Hepatocyte (in vitro differentiated cells): ENCODE data around the gene LMF1. TPM values are rescaled to one million over a fixed set of nuclear protein-coding genes. Genes with fewer than 3 reads are reported as not detected.

Source experiments
- DNase-seq: peaks from one replicate; pipeline ENCODE4 v3.0.0-alpha.2; 2016; ENCODE audit warnings: low spot score
- H2AFZ ChIP-seq: fragments of 200-600 bp; sonication (generic); 2 replicates; pipeline ENCODE4 v1.6.0; 2016; ENCODE audit warnings: antibody characterized with exemption, mild to moderate bottlenecking
- H3K27ac ChIP-seq: fragments of 200-600 bp; sonication (generic); 2 replicates; pipeline ENCODE4 v1.5.1; 2016; ENCODE audit warnings: mild to moderate bottlenecking
- H3K27me3 ChIP-seq: fragments of 200-600 bp; sonication (generic); 2 replicates; pipeline ENCODE4 v1.6.1; 2016
- H3K36me3 ChIP-seq: fragments of 200-600 bp; sonication (generic); replicated peaks from 2 replicates; pipeline ENCODE4 v1.5.1; 2016; ENCODE audit warnings: low read depth; ENCODE audit not compliant: insufficient read depth
- H3K4me1 ChIP-seq: fragments of 200-600 bp; sonication (generic); 2 replicates; pipeline ENCODE4 v1.5.1; 2016; ENCODE audit warnings: mild to moderate bottlenecking, moderate library complexity; ENCODE audit not compliant: insufficient read depth
- H3K4me2 ChIP-seq: fragments of 200-600 bp; sonication (generic); 2 replicates; pipeline ENCODE4 v1.6.0; 2016
- H3K4me3 ChIP-seq: fragments of 200-600 bp; sonication (generic); 2 replicates; pipeline ENCODE4 v1.5.1; 2016; ENCODE audit warnings: mild to moderate bottlenecking
- H3K79me2 ChIP-seq: fragments of 200-600 bp; sonication (generic); 2 replicates; pipeline ENCODE4 v1.6.0; 2017; ENCODE audit warnings: mild to moderate bottlenecking
- H3K9me2 ChIP-seq: fragments of 200-600 bp; sonication (generic); replicated peaks from 2 replicates; pipeline ENCODE4 v1.6.0; 2017; ENCODE audit warnings: mild to moderate bottlenecking; ENCODE audit not compliant: insufficient read depth
- H3K9me3 ChIP-seq: fragments of 200-600 bp; sonication (generic); 2 replicates; pipeline ENCODE4 v1.5.1; 2016; ENCODE audit warnings: low read depth, mild to moderate bottlenecking
- H4K20me1 ChIP-seq: fragments of 200-600 bp; sonication (generic); 2 replicates; pipeline ENCODE4 v1.6.0; 2016; ENCODE audit warnings: mild to moderate bottlenecking; ENCODE audit not compliant: insufficient read depth, poor library complexity, severe bottlenecking
- EZH2 ChIP-seq: fragments of 200-600 bp; sonication (generic); IDR thresholded peaks from 2 replicates; pipeline ENCODE4 v1.6.1; 2016; ENCODE audit warnings: antibody characterized with exemption, mild to moderate bottlenecking, borderline replicate concordance
- EZH2phosphoT487 ChIP-seq: fragments of 200-600 bp; sonication (generic); IDR thresholded peaks from one replicate; pipeline ENCODE4 v1.6.1; 2018; ENCODE audit warnings: antibody characterized with exemption, mild to moderate bottlenecking, low read depth, moderate library complexity; ENCODE audit not compliant: unreplicated experiment, severe bottlenecking
- WGBS: methylation state at CpG from one replicate; pipeline ENCODE4 v1.1.6; 2016; ENCODE audit warnings: low lambda C conversion rate; ENCODE audit errors: missing lambda C conversion rate; 5-methylcytosine and 5-hydroxymethylcytosine counted together
- polyA plus RNA-seq: library from polyadenylated mRNA; unstranded; fragments of >200 nt; fragmentation: Nextera tagmentation; extraction: Ambion mirVana; gene quantifications from 2 replicates; pipeline ENCODE4 v1.2.1, GENCODE V29; 2016
- total RNA-seq: library from RNA; depleted of rRNA; stranded (reverse); fragments of >200 nt; gene quantifications from 2 replicates; pipeline ENCODE4 v1.2.3, GENCODE V29; 2014
- TF ChIP-seq, protein P1 (sequence below): fragments of 200-600 bp; sonication (generic); IDR thresholded peaks from 2 replicates; pipeline ENCODE4 v1.5.1; 2016; ENCODE audit warnings: antibody characterized with exemption, mild to moderate bottlenecking; ENCODE audit not compliant: poor library complexity

Gene LMF1
- total and polyA plus RNA-seq, 2 experiments from 2014 or later = 27.2 to 34.3 TPM

DNA sequence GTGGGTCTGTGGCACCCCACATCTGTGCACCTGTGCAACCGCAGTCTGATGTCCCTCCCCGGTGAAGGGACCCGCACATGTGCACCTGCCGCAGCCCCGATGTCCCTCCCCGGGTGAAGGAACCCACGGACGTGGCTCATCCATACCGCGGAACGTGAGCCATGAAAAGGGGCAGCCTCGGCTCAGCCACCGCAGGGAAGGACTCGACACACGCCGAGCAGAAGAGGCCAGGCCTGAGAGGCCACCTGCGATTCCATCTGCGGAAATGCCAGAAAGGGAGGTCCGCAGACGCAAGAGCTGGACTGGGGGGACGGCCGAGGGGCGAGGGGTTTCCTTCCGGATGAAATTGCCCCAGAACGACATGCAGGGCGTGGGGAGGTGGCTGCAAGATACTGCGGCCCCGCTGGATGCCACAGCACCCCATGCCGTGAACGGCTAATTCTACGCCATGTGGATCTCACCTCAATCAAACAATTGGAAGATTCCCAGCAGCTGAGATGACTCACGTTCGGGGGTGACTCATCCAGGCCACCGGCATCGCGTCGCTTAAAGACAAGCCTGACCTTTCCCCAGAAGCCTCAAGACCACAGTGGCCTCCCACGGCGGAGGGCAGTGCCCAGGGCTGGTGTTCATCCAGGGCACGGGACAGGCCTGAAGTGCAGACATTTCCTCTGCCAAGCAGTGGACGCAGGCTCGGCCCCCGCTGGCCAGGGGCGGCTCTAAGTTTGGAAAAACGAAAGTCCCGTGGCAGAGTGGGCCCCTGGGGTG is 31.8 kb upstream of the LMF1 start:
- Histone ChIP-seq H3K9me3 (no peaks in the 10 kb centered on the region), H2AFZ (no peak overlapping the region), H3K4me2 (no peak overlapping the region), H3K27ac (no peak overlapping the region), H3K4me1 (peaks cover 3% of the 10 kb centered on the region), H3K79me2 (no peaks in the 10 kb centered on the region), H4K20me1 (no peaks in the 10 kb centered on the region), H3K9me2 (no peaks in the 10 kb centered on the region), H3K36me3 (no peaks in the 10 kb centered on the region), H3K27me3 (no peaks in the 10 kb centered on the region), H3K4me3 (no peak overlapping the region)
- WGBS = 79% methylated on average over 45 of the region's 46 CpGs
- TF ChIP-seq EZH2phosphoT487 (no peak), EZH2 (no peak)
- TF ChIP-seq, protein P1, sequence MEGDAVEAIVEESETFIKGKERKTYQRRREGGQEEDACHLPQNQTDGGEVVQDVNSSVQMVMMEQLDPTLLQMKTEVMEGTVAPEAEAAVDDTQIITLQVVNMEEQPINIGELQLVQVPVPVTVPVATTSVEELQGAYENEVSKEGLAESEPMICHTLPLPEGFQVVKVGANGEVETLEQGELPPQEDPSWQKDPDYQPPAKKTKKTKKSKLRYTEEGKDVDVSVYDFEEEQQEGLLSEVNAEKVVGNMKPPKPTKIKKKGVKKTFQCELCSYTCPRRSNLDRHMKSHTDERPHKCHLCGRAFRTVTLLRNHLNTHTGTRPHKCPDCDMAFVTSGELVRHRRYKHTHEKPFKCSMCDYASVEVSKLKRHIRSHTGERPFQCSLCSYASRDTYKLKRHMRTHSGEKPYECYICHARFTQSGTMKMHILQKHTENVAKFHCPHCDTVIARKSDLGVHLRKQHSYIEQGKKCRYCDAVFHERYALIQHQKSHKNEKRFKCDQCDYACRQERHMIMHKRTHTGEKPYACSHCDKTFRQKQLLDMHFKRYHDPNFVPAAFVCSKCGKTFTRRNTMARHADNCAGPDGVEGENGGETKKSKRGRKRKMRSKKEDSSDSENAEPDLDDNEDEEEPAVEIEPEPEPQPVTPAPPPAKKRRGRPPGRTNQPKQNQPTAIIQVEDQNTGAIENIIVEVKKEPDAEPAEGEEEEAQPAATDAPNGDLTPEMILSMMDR = no peak
- peak; percentile 77 for DNase-seq

DNA sequence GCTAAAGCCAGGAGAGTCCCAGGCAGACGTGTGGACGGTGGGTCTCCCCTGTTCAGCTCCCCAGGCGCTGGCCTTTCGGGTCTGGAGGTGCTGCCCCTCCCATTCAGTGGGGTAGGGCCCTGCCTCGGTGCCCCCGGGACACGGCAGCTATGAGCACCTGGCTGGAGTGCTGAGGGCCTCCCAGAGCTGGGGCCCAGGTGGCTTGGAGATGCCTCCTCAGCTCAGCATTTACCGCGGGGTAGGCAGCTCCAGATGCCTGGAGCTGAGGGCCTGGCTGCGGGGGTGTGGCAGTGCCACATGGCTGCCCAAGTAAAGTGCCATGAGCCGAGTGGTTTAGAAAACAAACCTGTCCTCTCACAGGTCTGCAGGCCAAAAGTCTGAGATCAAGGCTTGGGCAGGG is 30.3 kb upstream of the LMF1 start:
- no peaks in the 10 kb centered on the region for H3K27me3 ChIP-seq
- H3K4me3 ChIP-seq = no peak overlapping the region
- H3K4me1 ChIP-seq = peaks cover 7% of the 10 kb centered on the region
- WGBS = 95% methylated on average over 11 of the region's 11 CpGs
- TF ChIP-seq EZH2 = no peak
- TF ChIP-seq EZH2phosphoT487 = no peak
- TF ChIP-seq, protein P1 = no peak
- H3K36me3 ChIP-seq = no peaks in the 10 kb centered on the region
- H3K79me2 ChIP-seq = no peaks in the 10 kb centered on the region
- no peaks in the 10 kb centered on the region for H3K9me3 ChIP-seq
- no peak for DNase-seq
- H3K4me2 ChIP-seq = no peak overlapping the region
- no peaks in the 10 kb centered on the region for H3K9me2 ChIP-seq
- H2AFZ ChIP-seq = no peak overlapping the region
- H3K27ac ChIP-seq = no peak overlapping the region
- no peaks in the 10 kb centered on the region for H4K20me1 ChIP-seq

DNA sequence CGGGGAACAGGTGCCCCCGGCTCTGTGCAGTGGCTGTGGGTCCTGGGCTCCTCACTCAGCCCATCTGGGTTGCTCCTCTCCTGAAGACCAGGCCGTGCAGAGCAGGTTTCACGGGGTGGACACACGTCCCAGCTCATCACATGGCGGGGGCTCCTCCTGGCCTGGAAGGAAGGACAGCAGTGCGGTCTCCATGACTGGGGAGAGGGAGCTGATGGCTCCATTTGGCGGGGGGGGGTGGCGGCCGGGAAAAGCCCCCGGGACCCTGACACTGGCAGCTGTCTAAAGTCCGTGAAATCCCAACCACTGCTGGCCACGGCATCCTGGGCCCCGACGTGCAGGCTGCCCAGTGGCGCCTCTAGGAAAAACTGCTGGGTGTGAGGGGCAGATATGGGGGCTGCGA is 29.8 kb upstream of the LMF1 start:
- WGBS = 97% methylated on average over 11 of the region's 17 CpGs
- no peak overlapping the region for H3K4me2 ChIP-seq
- H3K4me1 ChIP-seq = peaks cover 7% of the 10 kb centered on the region
- TF ChIP-seq, protein P1 = no peak
- TF ChIP-seq EZH2 = no peak
- no peak for TF ChIP-seq EZH2phosphoT487
- no peak for DNase-seq
- no peaks in the 10 kb centered on the region for H4K20me1 ChIP-seq
- H3K9me2 ChIP-seq = no peaks in the 10 kb centered on the region
- H3K4me3 ChIP-seq = no peak overlapping the region
- no peak overlapping the region for H3K27ac ChIP-seq
- H3K27me3 ChIP-seq = no peaks in the 10 kb centered on the region
- no peaks in the 10 kb centered on the region for H3K9me3 ChIP-seq
- no peaks in the 10 kb centered on the region for H3K36me3 ChIP-seq
- H3K79me2 ChIP-seq = no peaks in the 10 kb centered on the region
- H2AFZ ChIP-seq = no peak overlapping the region
